Measurements from ENCODE around the gene BTNL3. TPM values are rescaled to one million over a fixed set of nuclear protein-coding genes. Genes with fewer than 3 reads are reported as not detected.

The BTNL3 gene
- total and polyA plus RNA-seq, 9 of the 15 experiments (the other 6 are each of a cell fraction or from before 2014, with no cell fraction given): 0.03 to 0.44 (median 0.04) TPM; not detected in 4

DNA sequence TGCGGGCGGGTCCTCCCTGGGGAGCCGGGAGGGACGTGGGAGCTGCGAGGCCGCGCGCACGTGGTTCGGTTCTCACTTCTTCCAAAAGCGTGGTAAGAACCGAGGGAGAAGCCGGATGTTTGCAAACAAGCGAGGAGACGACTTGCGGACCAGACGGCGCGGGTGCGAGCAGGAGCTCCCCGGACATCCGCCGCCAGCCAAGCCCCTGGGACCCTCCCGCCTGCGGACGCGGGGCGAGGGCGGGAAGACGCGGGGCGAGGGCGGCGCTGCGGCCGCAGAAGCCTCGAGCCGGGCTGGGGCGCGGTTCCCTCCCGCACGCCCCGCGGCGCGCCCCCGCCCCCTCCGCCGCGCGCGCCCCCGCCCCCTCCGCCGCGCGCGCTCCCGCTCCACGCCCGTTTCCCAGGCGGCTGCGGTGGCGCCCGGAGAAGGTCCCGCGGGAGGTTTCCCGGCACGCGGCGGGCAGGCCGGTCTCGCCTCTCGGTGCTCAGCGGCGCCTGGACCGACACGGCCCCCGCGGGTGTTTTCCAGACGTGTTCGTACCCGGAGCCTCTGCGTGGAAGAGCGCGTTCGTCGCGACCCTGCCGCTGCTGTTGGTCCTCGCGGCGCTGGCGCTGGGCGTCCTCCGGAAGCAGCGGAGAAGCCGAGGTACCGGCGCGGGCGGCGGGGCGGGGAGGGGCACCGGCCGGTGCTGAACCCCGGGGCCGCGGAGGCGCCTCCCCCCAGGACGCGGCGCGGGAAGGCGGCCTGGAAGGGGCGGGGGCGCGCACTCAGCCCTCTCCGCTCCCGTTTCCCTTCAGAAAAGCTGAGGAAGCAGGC, 64.2 kb downstream of the BTNL3 start (continued):
- TF ChIP-seq ZNF586 (CRISPR knock-in tag; conservative IDR thresholded peaks at IDR 0.05): no peak
- no peak for TF ChIP-seq FUS (optimal IDR thresholded peaks at IDR 0.05; ENCODE audit: low read depth, low read length)
- TF ChIP-seq, protein P1, sequence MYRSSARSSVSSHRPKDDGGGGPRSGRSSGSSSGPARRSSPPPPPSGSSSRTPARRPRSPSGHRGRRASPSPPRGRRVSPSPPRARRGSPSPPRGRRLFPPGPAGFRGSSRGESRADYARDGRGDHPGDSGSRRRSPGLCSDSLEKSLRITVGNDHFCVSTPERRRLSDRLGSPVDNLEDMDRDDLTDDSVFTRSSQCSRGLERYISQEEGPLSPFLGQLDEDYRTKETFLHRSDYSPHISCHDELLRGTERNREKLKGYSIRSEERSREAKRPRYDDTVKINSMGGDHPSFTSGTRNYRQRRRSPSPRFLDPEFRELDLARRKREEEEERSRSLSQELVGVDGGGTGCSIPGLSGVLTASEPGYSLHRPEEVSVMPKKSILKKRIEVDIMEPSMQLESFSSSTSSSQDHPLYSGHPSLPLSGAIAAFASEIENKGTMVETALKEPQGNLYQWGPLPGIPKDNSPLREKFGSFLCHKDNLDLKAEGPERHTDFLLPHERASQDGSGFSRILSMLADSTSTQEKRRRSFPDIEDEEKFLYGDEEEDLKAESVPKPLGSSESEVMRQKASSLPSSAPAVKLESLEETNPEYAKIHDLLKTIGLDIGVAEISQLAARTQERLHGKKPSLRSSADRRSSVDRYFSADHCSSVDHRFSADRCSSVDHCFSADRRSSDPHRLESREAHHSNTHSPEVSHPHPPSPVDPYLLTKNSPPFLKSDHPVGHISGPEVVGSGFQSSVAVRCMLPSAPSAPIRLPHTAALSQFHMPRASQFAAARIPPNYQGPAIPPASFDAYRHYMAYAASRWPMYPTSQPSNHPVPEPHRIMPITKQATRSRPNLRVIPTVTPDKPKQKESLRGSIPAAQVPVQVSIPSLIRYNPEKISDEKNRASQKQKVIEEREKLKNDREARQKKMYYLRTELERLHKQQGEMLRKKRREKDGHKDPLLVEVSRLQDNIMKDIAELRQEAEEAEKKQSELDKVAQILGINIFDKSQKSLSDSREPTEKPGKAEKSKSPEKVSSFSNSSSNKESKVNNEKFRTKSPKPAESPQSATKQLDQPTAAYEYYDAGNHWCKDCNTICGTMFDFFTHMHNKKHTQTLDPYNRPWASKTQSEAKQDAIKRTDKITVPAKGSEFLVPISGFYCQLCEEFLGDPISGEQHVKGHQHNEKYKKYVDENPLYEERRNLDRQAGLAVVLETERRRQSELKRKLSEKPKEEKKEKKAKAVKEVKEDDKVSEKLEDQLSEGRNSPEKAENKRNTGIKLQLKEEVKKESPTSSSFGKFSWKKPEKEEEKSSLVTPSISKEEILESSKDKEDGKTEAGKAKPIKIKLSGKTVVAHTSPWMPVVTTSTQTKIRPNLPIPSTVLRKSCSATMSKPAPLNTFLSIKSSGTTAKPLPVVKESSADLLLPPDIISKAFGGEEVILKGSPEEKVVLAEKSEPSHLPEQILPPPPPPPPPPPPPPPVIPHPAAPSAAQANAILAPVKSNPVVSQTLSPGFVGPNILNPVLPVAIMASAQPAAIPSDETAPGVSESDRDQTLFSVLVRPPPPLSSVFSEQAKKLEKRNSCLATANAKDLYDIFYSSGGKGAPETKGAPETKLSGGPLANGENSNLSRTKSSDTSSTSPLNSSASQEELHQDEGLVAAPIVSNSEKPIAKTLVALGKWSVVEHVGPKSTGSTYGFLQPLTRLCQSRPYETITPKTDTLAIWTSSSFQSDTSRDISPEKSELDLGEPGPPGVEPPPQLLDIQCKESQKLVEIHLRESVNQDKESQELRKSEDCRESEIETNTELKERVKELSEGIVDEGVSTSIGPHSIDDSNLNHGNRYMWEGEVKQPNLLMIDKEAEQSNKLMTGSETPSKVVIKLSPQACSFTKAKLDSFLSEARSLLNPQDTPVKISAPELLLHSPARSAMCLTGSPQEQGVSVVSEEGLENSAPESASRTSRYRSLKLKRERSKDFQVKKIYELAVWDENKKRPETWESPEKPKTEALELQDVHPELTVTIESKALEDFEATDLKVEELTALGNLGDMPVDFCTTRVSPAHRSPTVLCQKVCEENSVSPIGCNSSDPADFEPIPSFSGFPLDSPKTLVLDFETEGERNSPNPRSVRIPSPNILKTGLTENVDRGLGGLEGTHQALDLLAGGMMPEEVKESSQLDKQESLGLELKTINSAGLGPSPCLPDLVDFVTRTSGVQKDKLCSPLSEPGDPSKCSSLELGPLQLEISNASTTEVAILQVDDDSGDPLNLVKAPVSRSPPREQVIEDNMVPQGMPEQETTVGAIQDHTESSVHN (IDR thresholded peaks at IDR 0.05; ENCODE audit: borderline replicate concordance in 1 of 2, low read depth in 1 of 2): no peak
- TF ChIP-seq, protein P2, sequence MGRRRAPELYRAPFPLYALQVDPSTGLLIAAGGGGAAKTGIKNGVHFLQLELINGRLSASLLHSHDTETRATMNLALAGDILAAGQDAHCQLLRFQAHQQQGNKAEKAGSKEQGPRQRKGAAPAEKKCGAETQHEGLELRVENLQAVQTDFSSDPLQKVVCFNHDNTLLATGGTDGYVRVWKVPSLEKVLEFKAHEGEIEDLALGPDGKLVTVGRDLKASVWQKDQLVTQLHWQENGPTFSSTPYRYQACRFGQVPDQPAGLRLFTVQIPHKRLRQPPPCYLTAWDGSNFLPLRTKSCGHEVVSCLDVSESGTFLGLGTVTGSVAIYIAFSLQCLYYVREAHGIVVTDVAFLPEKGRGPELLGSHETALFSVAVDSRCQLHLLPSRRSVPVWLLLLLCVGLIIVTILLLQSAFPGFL (CRISPR knock-in tag; IDR thresholded peaks at IDR 0.05): no peak
- no peak for TF ChIP-seq IRF2 (CRISPR knock-in tag; IDR thresholded peaks at IDR 0.05)
- TF ChIP-seq, protein P3, sequence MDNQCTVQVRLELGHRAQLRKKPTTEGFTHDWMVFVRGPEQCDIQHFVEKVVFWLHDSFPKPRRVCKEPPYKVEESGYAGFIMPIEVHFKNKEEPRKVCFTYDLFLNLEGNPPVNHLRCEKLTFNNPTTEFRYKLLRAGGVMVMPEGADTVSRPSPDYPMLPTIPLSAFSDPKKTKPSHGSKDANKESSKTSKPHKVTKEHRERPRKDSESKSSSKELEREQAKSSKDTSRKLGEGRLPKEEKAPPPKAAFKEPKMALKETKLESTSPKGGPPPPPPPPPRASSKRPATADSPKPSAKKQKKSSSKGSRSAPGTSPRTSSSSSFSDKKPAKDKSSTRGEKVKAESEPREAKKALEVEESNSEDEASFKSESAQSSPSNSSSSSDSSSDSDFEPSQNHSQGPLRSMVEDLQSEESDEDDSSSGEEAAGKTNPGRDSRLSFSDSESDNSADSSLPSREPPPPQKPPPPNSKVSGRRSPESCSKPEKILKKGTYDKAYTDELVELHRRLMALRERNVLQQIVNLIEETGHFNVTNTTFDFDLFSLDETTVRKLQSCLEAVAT (IDR thresholded peaks at IDR 0.05): no peak; a peak in 1 of 4 replicates
- TF ChIP-seq, protein P4, sequence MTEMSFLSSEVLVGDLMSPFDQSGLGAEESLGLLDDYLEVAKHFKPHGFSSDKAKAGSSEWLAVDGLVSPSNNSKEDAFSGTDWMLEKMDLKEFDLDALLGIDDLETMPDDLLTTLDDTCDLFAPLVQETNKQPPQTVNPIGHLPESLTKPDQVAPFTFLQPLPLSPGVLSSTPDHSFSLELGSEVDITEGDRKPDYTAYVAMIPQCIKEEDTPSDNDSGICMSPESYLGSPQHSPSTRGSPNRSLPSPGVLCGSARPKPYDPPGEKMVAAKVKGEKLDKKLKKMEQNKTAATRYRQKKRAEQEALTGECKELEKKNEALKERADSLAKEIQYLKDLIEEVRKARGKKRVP (CRISPR knock-in tag; IDR thresholded peaks at IDR 0.05): no peak
- TF ChIP-seq KDM1A (IDR thresholded peaks at IDR 0.05): no peak
- TF ChIP-seq MTF1 (CRISPR knock-in tag; IDR thresholded peaks at IDR 0.05; ENCODE audit: borderline replicate concordance): 0 out of 2 replicates have a peak, but pooled peaks have one; percentile 58
- TF ChIP-seq ZKSCAN1 (IDR thresholded peaks at IDR 0.05; ENCODE audit: low read depth, low read length): no peak
- peak; percentile 27; the same call in 1 of the 2 replicates for TF ChIP-seq NCOA6 (IDR thresholded peaks at IDR 0.05)
- TF ChIP-seq KLF16 (IDR thresholded peaks at IDR 0.05): no peak
- no peak for TF ChIP-seq SRSF9 (IDR thresholded peaks at IDR 0.05; ENCODE audit: borderline replicate concordance, low read depth, low read length)
- TF ChIP-seq GTF2E2 (tag; IDR thresholded peaks at IDR 0.05): no peak
- no peak for TF ChIP-seq POLR3G (IDR thresholded peaks at IDR 0.05; ENCODE audit: extremely low read depth, insufficient read length, insufficient replicate concordance)
- TF ChIP-seq PYGO2 (tag; IDR thresholded peaks at IDR 0.05): no peak
